ENCODE data around the gene SLC2A6. TPM values are rescaled to one million over a fixed set of nuclear protein-coding genes. Genes with fewer than 3 reads are reported as not detected.

SLC2A6 gene
- total and polyA plus RNA-seq, 10 of the 15 experiments (the other 5 are each of a cell fraction or from before 2014, with no cell fraction given): 1.1 to 37.9 (median 18.3) TPM

DNA sequence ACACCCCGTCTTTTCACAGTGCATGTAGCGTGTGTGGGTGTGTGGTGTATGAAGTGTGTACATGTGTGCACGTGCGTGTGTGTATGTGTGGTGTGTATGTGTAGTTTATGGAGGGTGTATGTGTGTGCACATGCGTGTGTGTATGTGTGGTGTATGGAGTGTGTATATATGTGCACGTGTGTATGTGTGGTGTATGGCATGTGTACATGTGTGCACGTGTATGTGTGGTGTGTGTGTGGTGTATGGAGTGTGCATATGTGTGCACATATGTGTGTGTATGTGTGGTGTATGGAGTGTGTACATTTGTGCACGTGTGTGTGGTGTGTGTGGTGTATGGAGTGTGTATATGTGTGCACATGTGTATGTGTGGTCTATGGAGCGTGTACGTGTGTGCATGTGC is 32.7 kb upstream of the SLC2A6 start:
- Histone ChIP-seq H3K79me2 (ENCODE audit: control insufficient read depth, insufficient read depth, low read length) (no peaks in the 10 kb centered on the region), H2AFZ (ENCODE audit: control insufficient read depth, low read depth, low read length) (no peak overlapping the region), H3K27ac (ENCODE audit: control insufficient read depth, insufficient read depth) (no peak overlapping the region), H3K27me3 (replicated peaks in 1 of 2; ENCODE audit: control insufficient read depth in 2 of 2, insufficient read depth in 2 of 2, low read length in 1 of 2) (peaks cover 0 to 2% of the 10 kb centered on the region in 2 experiments; a peak in 2 of 4 replicates), H3K4me2 (ENCODE audit: control insufficient read depth, insufficient read depth) (no peak overlapping the region), H3K36me3 (ENCODE audit: control insufficient read depth in 2 of 2, insufficient read depth in 2 of 2, low read length in 1 of 2) (no peaks in the 10 kb centered on the region), H3K9me3 (replicated peaks; ENCODE audit: control insufficient read depth, insufficient read depth, low read length) (no peaks in the 10 kb centered on the region), H3K4me3 (no peak overlapping the region), H3K4me1 (ENCODE audit: control insufficient read depth, insufficient read depth, low read length) (no peaks in the 10 kb centered on the region), H4K20me1 (ENCODE audit: control insufficient read depth, insufficient read depth) (no peaks in the 10 kb centered on the region), H3K9ac (ENCODE audit: control insufficient read depth, insufficient read depth, low read length) (no peak overlapping the region)
- ATAC-seq (no peak), FAIRE-seq (no peak), DNase-seq (ENCODE audit: low read depth, low spot score) (no peak)
- TF ChIP-seq GATAD2B (conservative IDR thresholded peaks at IDR 0.05; ENCODE audit: low read depth) (no peak), KDM1A (IDR thresholded peaks at IDR 0.05; ENCODE audit: borderline replicate concordance) (no peak), EZH2 (IDR thresholded peaks at IDR 0.05; ENCODE audit: borderline replicate concordance, control insufficient read depth, low read depth, low read length) (no peak), RAD21 (IDR thresholded peaks at IDR 0.05; ENCODE audit: insufficient read depth, low read depth, low read length) (no peak), MEF2B (IDR thresholded peaks at IDR 0.05; ENCODE audit: partially characterized antibody, poor library complexity, severe bottlenecking) (no peak), KAT2A (conservative IDR thresholded peaks at IDR 0.05; ENCODE audit: control insufficient read depth, low read depth, low read length) (no peak), ATF7 (IDR thresholded peaks at IDR 0.05; ENCODE audit: low read depth) (no peak), NRF1 (conservative IDR thresholded peaks at IDR 0.05; ENCODE audit: low read depth, low read length) (no peak), IKZF1 (conservative IDR thresholded peaks at IDR 0.05) (no peak), SIN3A (IDR thresholded peaks at IDR 0.05; ENCODE audit: low read depth, low read length) (no peak), EP300 (IDR thresholded peaks at IDR 0.05; ENCODE audit: borderline replicate concordance in 1 of 2, control insufficient read depth in 1 of 2, low read depth in 2 of 2, low read length in 2 of 2) (no peak), CEBPB (IDR thresholded peaks at IDR 0.05; ENCODE audit: borderline replicate concordance in 1 of 2, low read depth in 2 of 2, low read length in 2 of 2) (no peak), HDGF (IDR thresholded peaks at IDR 0.05) (no peak)
- TF ChIP-seq, protein P1, sequence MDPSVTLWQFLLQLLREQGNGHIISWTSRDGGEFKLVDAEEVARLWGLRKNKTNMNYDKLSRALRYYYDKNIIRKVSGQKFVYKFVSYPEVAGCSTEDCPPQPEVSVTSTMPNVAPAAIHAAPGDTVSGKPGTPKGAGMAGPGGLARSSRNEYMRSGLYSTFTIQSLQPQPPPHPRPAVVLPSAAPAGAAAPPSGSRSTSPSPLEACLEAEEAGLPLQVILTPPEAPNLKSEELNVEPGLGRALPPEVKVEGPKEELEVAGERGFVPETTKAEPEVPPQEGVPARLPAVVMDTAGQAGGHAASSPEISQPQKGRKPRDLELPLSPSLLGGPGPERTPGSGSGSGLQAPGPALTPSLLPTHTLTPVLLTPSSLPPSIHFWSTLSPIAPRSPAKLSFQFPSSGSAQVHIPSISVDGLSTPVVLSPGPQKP (IDR thresholded peaks at IDR 0.05; ENCODE audit: low read depth, low read length): no peak
- no TSS peak for BruUV-seq (replicated peaks)
- ChIA-PET SMC1A (ENCODE audit: uncharacterized antibody, unreplicated experiment) (no interaction called here), CTCF (no interaction called here), POLR2A (no interaction called here), RAD21 (ENCODE audit: unreplicated experiment) (no interaction called here)
- WGBS (ENCODE audit: insufficient coverage, insufficient replicate concordance, low lambda C conversion rate, missing lambda C conversion rate): 58% methylated on average over 10 of the region's 10 CpGs
- intact Hi-C loops (cut with micrococcal nuclease; ENCODE audit: unreplicated experiment) (no loop called here), in situ Hi-C loops (cut with MboI) (no loop called here)
